ENCODE measurements around the gene SESN3.

DNA sequence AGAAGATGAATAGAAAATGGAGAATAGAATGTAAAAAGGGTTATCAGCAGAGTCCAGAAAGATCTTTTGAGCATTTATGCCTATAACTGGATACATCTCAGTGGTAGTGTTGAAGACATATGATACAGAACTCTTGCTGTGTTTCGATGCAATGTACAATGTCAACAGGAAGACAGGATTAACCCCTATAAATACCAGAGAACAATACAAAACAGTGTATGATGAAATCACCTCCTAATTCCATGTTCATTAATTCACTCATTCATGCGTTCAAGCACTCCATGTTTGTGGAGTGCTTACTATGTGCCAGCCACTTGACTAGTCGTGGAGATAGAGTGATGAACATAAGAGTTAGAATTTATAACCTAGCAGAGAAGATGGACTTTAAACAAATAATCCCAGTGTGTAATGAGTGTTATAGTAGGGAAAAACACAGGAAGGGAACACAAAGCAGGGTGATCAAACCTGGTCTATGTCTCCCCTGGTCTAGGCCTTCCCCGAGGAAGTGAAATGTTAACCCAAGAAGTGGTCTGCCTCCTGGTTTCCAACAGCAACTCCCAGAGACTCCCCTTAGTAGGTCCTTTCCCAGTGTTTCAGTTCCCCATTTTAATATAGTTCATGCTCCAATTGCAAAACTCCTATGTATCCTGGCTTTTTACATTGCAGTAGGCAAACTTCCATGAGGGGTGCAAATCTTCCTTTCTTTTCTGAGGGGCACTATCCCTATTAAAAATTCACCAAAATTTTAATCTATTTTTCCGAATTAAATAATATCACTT lies 9.1 kb upstream of the SESN3 start:
- TF ChIP-seq, protein P1, sequence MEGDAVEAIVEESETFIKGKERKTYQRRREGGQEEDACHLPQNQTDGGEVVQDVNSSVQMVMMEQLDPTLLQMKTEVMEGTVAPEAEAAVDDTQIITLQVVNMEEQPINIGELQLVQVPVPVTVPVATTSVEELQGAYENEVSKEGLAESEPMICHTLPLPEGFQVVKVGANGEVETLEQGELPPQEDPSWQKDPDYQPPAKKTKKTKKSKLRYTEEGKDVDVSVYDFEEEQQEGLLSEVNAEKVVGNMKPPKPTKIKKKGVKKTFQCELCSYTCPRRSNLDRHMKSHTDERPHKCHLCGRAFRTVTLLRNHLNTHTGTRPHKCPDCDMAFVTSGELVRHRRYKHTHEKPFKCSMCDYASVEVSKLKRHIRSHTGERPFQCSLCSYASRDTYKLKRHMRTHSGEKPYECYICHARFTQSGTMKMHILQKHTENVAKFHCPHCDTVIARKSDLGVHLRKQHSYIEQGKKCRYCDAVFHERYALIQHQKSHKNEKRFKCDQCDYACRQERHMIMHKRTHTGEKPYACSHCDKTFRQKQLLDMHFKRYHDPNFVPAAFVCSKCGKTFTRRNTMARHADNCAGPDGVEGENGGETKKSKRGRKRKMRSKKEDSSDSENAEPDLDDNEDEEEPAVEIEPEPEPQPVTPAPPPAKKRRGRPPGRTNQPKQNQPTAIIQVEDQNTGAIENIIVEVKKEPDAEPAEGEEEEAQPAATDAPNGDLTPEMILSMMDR (IDR thresholded peaks at IDR 0.05; ENCODE audit: low read depth, low read length, poor library complexity, severe bottlenecking) = no peak
- TF ChIP-seq EZH2phosphoT487 (IDR thresholded peaks at IDR 0.05; ENCODE audit: borderline replicate concordance, low read length) = no peak

Measured in DOHH2 (cell line).